Spleen (tissue), 11 donors: ENCODE measurements around the gene CCNB2. TPM values are rescaled to one million over a fixed set of nuclear protein-coding genes. Genes with fewer than 3 reads are reported as not detected.

ENCODE experiments used
- DNase-seq: peaks from one replicate; pipeline ENCODE4 v3.0.0-alpha.2; 2020
- H3K27ac ChIP-seq, 8 donors: fragments of 200-600 bp; sonication (generic) in 7 of 8; 1 replicate in 4 of 8; 2 replicates in 4 of 8; pipeline versions ENCODE4 v1.5.0 to v1.8.0; 2016 to 2021; ENCODE audit warnings: inconsistent platforms in 4 of 8, mild to moderate bottlenecking in 4 of 8, moderate library complexity in 1 of 8
- H3K27me3 ChIP-seq, 7 donors: fragments of 200-600 bp; sonication (generic) in 6 of 7; replicated peaks in 1 of 7; 1 replicate in 4 of 7; 2 replicates in 3 of 7; pipeline versions ENCODE4 v1.5.0 to v1.8.0; 2016 to 2021; ENCODE audit warnings: inconsistent platforms in 3 of 7, mild to moderate bottlenecking in 1 of 7
- H3K36me3 ChIP-seq, 6 donors: fragments of 200-600 bp; sonication (generic) in 5 of 6; 1 replicate in 4 of 6; 2 replicates in 2 of 6; pipeline versions ENCODE4 v1.5.0 to v1.8.0; 2016 to 2021; ENCODE audit warnings: inconsistent platforms in 2 of 6
- H3K4me1 ChIP-seq, 6 donors: fragments of 200-600 bp; sonication (generic) in 5 of 6; 1 replicate in 3 of 6; 2 replicates in 3 of 6; pipeline versions ENCODE4 v1.5.0 to v1.8.0; 2016 to 2021; ENCODE audit warnings: inconsistent platforms in 3 of 6
- H3K4me3 ChIP-seq, 8 donors: fragments of 200-600 bp; sonication (generic) in 7 of 8; 1 replicate in 4 of 8; 2 replicates in 4 of 8; pipeline versions ENCODE4 v1.5.0 to v1.8.0; 2016 to 2021; ENCODE audit warnings: inconsistent platforms in 4 of 8, mild to moderate bottlenecking in 4 of 8, moderate library complexity in 2 of 8
- H3K9me3 ChIP-seq, 8 donors: fragments of 200-600 bp; sonication (generic) in 7 of 8; 1 replicate in 4 of 8; 2 replicates in 4 of 8; pipeline versions ENCODE4 v1.5.0 to v1.8.0; 2016 to 2021; ENCODE audit warnings: inconsistent platforms in 4 of 8
- POLR2A ChIP-seq, 3 donors: fragments of 450-650 bp; IDR thresholded peaks; one replicate each; pipeline ENCODE4 v1.5.1; 2017; ENCODE audit warnings: antibody characterized with exemption in 3 of 3, mild to moderate bottlenecking in 1 of 3
- POLR2AphosphoS5 ChIP-seq, 3 donors: sonication (generic); formaldehyde crosslinking; IDR thresholded peaks; one replicate each; pipeline ENCODE4 v1.5.1; 2017; ENCODE audit warnings: antibody characterized with exemption in 3 of 3
- WGBS, 5 donors: extraction: QIAGEN DNeasy Blood & Tissue Kit in 3 of 5; methylation state at CpG; one replicate each; pipeline versions ENCODE4 v1.1.5 to v1.1.7; 2013 to 2018; 5-methylcytosine and 5-hydroxymethylcytosine counted together
- intact Hi-C: fragments of 100-400 bp; cut with DNase I; formaldehyde crosslinking; loops from one replicate; pipeline ENCODE4 v1.15.0; 2023; ENCODE audit warnings: low total_unique reads
- microRNA-seq, 3 donors: library from miRNA; unstranded; fragments of <30 nt; microRNA quantifications; one replicate each; pipeline versions ENCODE4 to v1.1.0, GENCODE V29; 2019 to 2020
- polyA plus RNA-seq, 3 donors: library from polyadenylated mRNA; stranded (reverse); fragments of 200-250 nt; gene quantifications; one replicate each; pipeline ENCODE4 v1.2.1, GENCODE V29; 2013
- small RNA-seq, 4 donors: library from RNA; depleted of rRNA; stranded (forward); fragments of <200 nt; gene quantifications; one replicate each; pipeline ENCODE3, GENCODE V24; 2016
- total RNA-seq, 7 donors: library from RNA; depleted of rRNA in 3 of 7; stranded (reverse); fragments of >200 nt in 3 of 7; fragmentation: NEBNext Ultra II Directional in 4 of 7; extraction: Animal tissue kit (Norgen Biotek cat#: 25700) in 4 of 7; gene quantifications; one replicate each; pipeline versions ENCODE4 v1.1.0 to v1.2.1, GENCODE V29; 2016 to 2021
- TF ChIP-seq, protein P1 (sequence below), 11 experiments: fragments of 200-600 bp in 7 of 11; fragments of 450-650 bp in 4 of 11; sonication (generic) in 4 of 11; IDR thresholded peaks in 8 of 11; conservative IDR thresholded peaks in 3 of 11; 1 replicate in 7 of 11; 2 replicates in 4 of 11; pipeline versions ENCODE4 v1.4.0 to v1.8.0; 2016 to 2021; ENCODE audit warnings: antibody characterized with exemption in 11 of 11, inconsistent platforms in 4 of 11, mild to moderate bottlenecking in 1 of 11
- donor health status: healthy with polysubstance abuse.
- donor health status: DM: no; HTN: no; CAD: no; lungs with moderate emphysema.
- donor health status: DM: no; HTN: no; CAD: no.
- donor health status: Bipolar disorder and iron deficiency.
- donor health status: healthy.
- donor health status: DM: no; HTN: no; CAD: no.
- donor health status: DM: yes; HTN: yes; CAD: no.

The CCNB2 gene
- total and polyA plus RNA-seq, 10 donors, result 1.3 to 13.5 (median 5.3) TPM

GRCh38 chr15:59173194-59173593 lies 68.2 kb downstream of the CCNB2 start:
- intact Hi-C loops, result loop anchor here (10.0 kb wide), 1 partner anchor 322 kb away; no protein-coding TSS in a partner anchor
- 95 to 98% (median 96%) methylated on average over 5 of the region's 5 CpGs for WGBS, 5 donors
- Histone ChIP-seq H3K4me3 (no peak overlapping the region), H3K27ac (no peak overlapping the region), H3K36me3 (peaks cover 0 to 56% (median 13%) of the 10 kb centered on the region in 6 donors), H3K27me3 (no peaks in the 10 kb centered on the region), H3K9me3 (peaks cover 0 to 6% (median 0%) of the 10 kb centered on the region in 8 donors), H3K4me1 (peaks cover 3 to 66% (median 11%) of the 10 kb centered on the region in 6 donors)
- TF ChIP-seq POLR2A (IDR thresholded peaks at IDR 0.05), result no peak
- TF ChIP-seq POLR2AphosphoS5 (IDR thresholded peaks at IDR 0.05), result no peak
- TF ChIP-seq, protein P1, sequence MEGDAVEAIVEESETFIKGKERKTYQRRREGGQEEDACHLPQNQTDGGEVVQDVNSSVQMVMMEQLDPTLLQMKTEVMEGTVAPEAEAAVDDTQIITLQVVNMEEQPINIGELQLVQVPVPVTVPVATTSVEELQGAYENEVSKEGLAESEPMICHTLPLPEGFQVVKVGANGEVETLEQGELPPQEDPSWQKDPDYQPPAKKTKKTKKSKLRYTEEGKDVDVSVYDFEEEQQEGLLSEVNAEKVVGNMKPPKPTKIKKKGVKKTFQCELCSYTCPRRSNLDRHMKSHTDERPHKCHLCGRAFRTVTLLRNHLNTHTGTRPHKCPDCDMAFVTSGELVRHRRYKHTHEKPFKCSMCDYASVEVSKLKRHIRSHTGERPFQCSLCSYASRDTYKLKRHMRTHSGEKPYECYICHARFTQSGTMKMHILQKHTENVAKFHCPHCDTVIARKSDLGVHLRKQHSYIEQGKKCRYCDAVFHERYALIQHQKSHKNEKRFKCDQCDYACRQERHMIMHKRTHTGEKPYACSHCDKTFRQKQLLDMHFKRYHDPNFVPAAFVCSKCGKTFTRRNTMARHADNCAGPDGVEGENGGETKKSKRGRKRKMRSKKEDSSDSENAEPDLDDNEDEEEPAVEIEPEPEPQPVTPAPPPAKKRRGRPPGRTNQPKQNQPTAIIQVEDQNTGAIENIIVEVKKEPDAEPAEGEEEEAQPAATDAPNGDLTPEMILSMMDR (IDR thresholded peaks at IDR 0.05 in 8 of 11, conservative IDR thresholded peaks at IDR 0.05 in 3 of 11), result no peak
- DNase-seq, result no peak

DNA sequence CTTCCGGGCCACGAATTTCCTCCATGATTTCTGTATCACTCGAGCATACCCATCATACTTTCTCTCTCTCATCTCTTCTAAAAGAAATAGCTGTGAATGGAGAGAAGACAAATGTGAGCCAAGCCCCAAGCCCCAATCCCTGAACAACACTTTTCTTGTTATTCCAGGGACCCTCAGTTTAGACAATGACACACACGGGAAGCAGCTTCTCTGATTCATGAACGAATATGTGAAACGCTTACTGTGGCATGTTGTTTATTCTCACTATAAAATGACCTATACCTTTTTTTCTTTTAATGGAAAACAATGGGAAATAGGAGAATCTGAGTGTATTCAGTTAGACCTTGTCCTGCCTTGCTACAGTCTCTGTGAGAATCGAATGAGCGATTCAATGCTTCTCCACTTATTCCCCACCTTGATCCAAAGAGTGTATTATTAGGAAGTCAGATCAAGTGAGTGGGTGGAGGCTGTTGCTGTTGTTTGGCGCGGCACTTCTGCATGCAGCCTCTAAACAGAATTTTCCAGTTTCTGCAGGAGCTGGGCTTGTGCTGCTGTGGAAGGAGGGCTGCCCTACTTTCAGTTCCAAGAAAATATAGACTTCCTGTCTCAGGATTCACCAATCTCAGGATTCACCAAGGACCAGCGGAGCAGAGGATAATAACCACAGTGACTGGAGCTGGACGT lies 69.3 kb downstream of the CCNB2 start:
- Histone ChIP-seq H3K4me1 (peaks cover 3 to 58% (median 9%) of the 10 kb centered on the region in 6 donors), H3K9me3 (peaks cover 0 to 6% (median 0%) of the 10 kb centered on the region in 8 donors), H3K36me3 (peaks cover 0 to 65% (median 15%) of the 10 kb centered on the region in 6 donors), H3K27me3 (no peaks in the 10 kb centered on the region), H3K27ac (peak overlapping the region in 6 of 8 donors; percentile 37 to 63 (median 52)), H3K4me3 (no peak overlapping the region)
- DNase-seq, result no peak
- WGBS, 5 donors, result 87 to 93% (median 90%) methylated on average over 12 of the region's 12 CpGs
- TF ChIP-seq, protein P1 (IDR thresholded peaks at IDR 0.05 in 8 of 11, conservative IDR thresholded peaks at IDR 0.05 in 3 of 11), result no peak
- TF ChIP-seq POLR2A (IDR thresholded peaks at IDR 0.05) (no peak), POLR2AphosphoS5 (IDR thresholded peaks at IDR 0.05) (no peak)
- intact Hi-C loops, result loop anchor here (10.0 kb wide), 1 partner anchor 321 kb away; no protein-coding TSS in a partner anchor

Small RNAs within 50 kb of the gene (microRNA-seq; reads per million reads assigned to microRNA genes)
- 2.3 to 8.7 (median 2.8) reads per million in 3 donors for gene MIR2116

Small RNAs within 50 kb of the gene (small RNA-seq; reads per million reads assigned to genes)
- gene MIR2116, result 0.23 to 0.56 (median 0.43) reads per million in 4 donors

Other genes with a start within 250 kb of the CCNB2 start
- 100 to 1,000 TPM in 6 of 7 donors, 10 to 100 TPM in 1; 95.4 to 176 (median 119) TPM for gene SLTM, start 171.5 kb upstream of the CCNB2 start, total RNA-seq
- 10 to 100 TPM; 43.7 to 70.0 (median 61.6) TPM for gene SLTM, start 171.5 kb upstream of the CCNB2 start, polyA plus RNA-seq
- gene RNF111, start 117.5 kb upstream of the CCNB2 start, total RNA-seq, result 10 to 100 TPM; 33.6 to 68.2 (median 51.7) TPM
- gene RNF111, start 117.5 kb upstream of the CCNB2 start, polyA plus RNA-seq, result 10 to 100 TPM; 10.5 to 14.9 (median 13.5) TPM
- not detected for gene LDHAL6B, start 101.7 kb downstream of the CCNB2 start, total RNA-seq
- under 1 TPM in 1 of 3 donors, not detected in 2; 0.06 TPM for gene LDHAL6B, start 101.7 kb downstream of the CCNB2 start, polyA plus RNA-seq